Globus pallidus (tissue), 1 donor: Measurements from ENCODE around the gene ERMP1.
"Not testable (repeated sequence)": the region's sequence is repeated elsewhere in the genome, so short reads cannot be mapped to it uniquely, and the experiment has no call there.

Experiments
- DNase-seq: peaks from one replicate; pipeline ENCODE4 v3.0.0-alpha.2; 2015; ENCODE audit warnings: low spot score

ERMP1 gene

GRCh38 chr9:5779705-5780218 is 53.2 kb downstream of the ERMP1 start:
- DNase-seq = not testable (repeated sequence)

- DNase-seq = no peak
These were observed 54.1 kb downstream of the ERMP1 start for GRCh38 chr9:5778805-5779204.

DNA sequence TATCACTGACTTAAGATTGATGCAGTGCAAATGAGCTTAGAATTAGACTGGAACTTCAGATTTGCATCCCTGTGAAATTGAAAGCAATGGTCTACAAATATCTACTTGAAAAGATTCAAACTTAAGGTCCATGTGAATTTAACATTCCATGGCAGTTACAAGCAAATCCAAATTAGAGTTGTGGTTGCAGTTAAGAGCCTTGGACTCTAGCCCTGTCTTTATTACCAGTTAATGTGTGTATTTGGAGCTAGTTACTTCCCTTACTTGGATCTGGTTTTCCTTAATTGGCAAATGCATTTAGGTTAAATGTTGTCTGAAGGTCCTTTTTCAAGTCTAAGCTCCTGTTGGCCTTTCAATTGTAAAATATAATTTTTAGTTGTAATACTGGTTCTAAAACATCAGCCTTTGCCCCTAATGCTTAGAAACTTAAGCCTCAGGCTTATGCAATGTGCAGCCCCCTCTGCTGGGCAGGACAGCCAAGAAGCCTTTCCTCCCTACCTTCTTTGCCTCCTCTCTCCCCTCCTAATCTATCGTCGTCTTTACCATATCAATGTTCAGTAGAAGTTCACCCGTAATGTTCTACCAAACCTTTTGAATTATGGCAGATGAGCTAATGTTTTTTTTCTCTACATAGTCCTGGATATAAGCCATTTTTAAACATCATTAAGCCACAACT is 59.5 kb downstream of the ERMP1 start:
- no peak for DNase-seq

DNA sequence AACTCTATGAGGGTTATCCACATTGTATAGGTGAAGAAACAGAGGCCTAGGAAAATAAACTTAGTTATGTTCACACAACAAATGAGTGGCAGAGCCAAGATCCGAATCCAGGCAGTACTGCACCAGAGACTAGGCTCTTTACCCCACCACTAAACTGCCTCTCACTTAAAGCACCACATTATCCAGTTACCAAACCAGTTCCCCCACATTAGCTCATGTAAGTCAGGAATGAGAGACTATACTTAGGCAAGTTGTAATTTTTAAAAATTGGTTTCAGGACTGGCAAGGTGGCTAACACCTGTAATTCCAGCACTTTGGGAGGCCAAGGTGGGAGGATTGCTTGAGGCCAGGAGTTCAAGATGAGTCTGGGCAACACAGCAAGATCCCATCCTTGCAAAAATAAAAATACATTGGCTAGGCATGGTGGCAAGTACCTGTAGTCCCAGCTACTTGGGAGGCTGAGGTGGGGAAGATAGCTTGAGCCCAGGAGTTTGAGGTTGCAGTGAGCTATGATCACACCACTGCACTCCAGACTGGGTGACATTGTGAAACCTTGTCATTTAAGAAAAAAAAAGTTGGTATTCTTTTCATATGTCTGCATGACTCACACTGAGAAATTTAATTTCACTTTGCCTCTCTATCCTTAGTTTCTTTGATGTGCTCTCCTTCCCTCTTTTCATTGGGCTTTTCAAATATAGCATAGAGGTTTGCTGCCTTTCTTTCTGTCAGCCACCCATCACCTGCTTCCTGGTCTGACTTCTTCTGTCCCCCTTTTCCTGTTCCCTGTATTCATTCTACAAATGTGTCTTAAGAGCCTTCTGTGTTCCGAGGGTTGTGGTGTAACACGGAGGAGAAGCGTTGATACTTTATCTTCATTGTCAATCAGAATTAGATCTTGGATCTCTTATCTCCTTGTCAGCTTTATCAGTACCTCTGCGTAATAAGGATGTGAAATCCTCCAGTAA is 64.7 kb downstream of the ERMP1 start:
- DNase-seq = no peak

DNA sequence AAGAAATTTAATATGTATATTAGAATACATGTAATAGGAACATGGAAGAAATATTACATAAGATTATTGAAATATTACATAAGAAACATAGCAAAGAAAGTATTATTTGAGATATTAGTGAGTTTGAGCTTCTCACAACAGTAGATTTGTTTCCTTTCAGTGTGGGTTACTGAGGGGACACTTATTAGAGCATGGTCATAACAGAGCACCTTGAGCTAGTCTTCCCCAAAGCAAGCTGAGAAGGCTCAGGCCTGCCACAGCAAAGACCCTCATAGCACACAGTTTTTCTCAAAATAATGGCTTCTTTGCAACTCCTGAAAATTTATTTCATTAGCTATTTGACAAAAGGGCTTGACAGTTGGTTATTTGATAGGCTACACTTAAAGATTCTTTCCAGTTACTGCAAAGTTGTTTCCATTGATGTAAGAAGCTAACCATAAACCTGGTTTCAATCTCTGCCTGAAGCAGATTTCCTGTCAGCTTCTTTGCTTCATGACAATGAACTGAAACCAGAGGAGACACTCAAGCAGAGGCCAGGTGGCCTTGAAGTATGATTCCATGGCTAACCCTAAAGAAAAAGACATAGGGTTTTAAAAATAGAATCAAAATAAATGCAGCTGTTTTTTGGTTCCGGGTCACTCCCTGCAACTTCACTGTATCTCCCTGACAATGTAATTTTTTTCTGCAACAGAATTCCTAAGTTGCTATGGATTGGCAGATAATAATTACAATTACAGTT is 68.6 kb downstream of the ERMP1 start:
- DNase-seq = no peak

- no peak for DNase-seq
These were observed 70.5 kb downstream of the ERMP1 start for GRCh38 chr9:5762421-5762820.

GRCh38 chr9:5760338-5760737 is 72.6 kb downstream of the ERMP1 start:
- no peak for DNase-seq

DNA sequence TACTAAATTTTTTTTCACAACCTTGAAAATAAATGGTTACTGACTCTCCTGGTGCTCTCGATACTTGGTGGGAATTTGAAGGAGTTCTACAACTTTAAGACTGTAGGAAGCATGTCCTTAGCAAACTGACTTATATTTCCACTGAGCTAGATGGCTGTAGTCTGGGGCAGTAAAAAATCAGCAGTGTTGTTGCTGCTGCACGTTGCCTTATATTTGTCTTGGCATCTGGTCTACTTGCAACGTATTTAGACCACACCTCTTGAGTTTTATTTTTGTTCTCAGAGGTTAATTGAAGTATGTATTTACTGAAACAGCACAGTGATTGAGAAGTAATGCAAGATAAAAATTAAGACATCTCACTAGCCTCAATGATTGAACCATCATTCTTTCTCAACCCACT is 76.3 kb downstream of the ERMP1 start:
- DNase-seq = no peak

- DNase-seq = no peak
These were observed 82.3 kb downstream of the ERMP1 start for GRCh38 chr9:5750569-5750968.

DNA sequence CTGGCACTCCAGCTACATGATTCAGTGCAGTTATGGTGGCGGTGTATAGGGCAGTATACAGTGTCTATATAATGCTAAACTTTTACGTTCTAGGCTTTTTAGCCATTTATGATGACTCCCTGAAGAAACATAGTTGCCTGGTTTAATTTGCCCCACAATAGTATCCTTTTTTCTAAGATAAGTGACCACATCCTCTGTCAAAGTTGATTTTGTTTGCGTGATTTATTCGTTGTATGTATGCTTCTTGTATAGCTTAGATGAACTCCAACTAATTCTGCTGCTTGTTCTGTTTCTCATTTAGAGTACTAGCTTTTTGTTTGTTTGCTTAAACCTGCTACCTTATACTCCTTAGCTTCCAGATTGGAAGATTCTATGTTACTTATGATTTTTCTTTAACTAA is 83.6 kb downstream of the ERMP1 start:
- DNase-seq = no peak

- no peak for DNase-seq
These were observed 84.5 kb downstream of the ERMP1 start for GRCh38 chr9:5748438-5748837.

- no peak for DNase-seq
These were observed 89.8 kb downstream of the ERMP1 start for GRCh38 chr9:5743109-5743508.

GRCh38 chr9:5736563-5737346 is 96.2 kb downstream of the ERMP1 start:
- DNase-seq = no peak

- DNase-seq = no peak
These were observed 97.8 kb downstream of the ERMP1 start for GRCh38 chr9:5735072-5735471.
